HG03159 (cell line): ENCODE data around the gene OSBPL1A.

Experiments used
- ATAC-seq: cut with Tn5 transposase; IDR thresholded peaks from one replicate; pipeline ENCODE4 v1.9.1; 2021; ENCODE audit warnings: mild to moderate bottlenecking, moderate library complexity; ENCODE audit not compliant: unreplicated experiment

OSBPL1A gene

DNA sequence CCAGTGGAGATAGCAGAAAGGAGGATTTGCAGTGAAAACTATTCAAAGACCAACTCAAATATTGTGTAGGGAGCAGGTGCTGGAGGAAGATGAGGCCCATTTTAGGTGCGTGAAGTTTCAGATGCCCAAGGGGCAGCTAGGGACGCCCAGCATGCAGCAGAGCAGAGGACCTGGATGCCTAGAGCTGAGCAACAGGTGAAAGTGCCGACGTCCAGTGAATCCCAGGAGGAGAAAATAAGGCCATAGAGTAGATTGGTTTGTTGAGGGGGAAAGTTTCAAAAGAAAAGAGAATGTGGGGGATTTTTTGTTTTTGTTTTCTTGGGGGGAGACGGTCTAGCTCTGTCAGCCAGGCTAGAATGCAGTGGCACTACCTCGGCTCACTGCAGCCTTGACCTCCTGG, 53.1 kb downstream of the OSBPL1A start:
- ATAC-seq, result no peak

GRCh38 chr18:24342347-24342746, 55.3 kb downstream of the OSBPL1A start:
- no peak for ATAC-seq

GRCh38 chr18:24341361-24341760, 56.3 kb downstream of the OSBPL1A start:
- ATAC-seq, result no peak

DNA sequence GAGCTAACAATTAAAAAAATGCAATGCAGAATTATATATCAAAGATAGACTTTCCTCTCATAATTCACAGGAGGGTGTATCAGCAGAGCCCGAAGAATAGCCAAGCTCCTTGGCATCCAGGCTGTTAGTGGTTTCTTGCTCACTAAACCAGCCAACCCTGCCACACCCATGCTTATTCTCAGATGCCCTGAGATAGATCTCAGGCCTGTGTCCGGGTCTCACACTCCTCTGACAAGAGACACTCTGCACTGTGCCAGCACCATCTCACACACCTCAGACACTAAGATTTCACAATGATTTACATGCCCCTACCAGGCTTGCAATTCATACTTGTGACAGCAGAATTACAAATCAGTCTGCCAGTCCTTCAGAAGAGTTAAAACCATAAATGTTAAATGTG, 64.5 kb downstream of the OSBPL1A start:
- ATAC-seq, result no peak

GRCh38 chr18:24326211-24326610, 71.4 kb downstream of the OSBPL1A start:
- ATAC-seq, result no peak

- ATAC-seq, result no peak
Measured at GRCh38 chr18:24322584-24323136, 75.0 kb downstream of the OSBPL1A start.

- no peak for ATAC-seq
Measured at GRCh38 chr18:24321071-24321470, 76.6 kb downstream of the OSBPL1A start.

GRCh38 chr18:24319757-24320156, 77.9 kb downstream of the OSBPL1A start:
- no peak for ATAC-seq

GRCh38 chr18:24317370-24317769, 80.3 kb downstream of the OSBPL1A start:
- no peak for ATAC-seq

- no peak for ATAC-seq
Measured at GRCh38 chr18:24315170-24315569, 82.5 kb downstream of the OSBPL1A start.

DNA sequence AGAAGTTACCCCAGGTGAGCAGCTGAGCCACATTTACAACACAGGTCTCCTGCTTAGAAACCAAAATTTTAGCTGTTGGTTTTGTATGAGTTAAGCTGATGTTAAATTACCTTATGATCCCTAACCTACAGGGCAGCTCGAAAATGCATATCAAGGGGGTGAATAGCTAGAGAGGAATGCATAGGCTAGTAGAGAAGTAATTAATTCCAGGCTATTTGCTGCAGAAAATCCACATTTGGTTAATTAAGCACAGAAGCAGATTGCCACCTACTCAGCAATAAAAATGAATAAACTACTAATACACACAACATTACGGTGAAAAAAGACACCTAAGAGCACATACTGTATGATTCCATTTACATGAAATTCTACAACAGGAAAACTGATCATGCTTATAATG, 91.4 kb downstream of the OSBPL1A start:
- ATAC-seq, result no peak

- ATAC-seq, result no peak
Measured at GRCh38 chr18:24300703-24301102, 96.9 kb downstream of the OSBPL1A start.

DNA sequence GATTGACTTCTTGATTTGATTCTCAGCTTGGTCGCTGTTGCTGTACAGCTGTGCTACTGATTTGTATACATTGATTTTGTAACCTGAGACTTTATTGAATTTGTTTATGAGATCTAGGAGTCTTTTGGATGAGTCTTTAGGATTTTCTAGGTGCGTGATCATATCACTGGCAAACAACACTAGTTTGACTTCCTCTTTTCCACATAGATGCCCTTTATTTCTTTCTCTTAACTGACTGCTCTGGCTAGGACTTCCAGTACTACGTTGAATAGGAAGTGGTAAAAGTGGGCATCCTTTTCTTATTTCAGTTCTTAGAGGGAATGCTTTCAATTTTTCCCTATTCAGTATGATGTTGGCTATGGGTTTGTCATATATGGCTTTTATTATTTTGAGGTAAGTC, 101.3 kb downstream of the OSBPL1A start:
- ATAC-seq, result no peak

GRCh38 chr18:24293254-24293653, 104.4 kb downstream of the OSBPL1A start:
- no peak for ATAC-seq

GRCh38 chr18:24278591-24278990, 119.0 kb downstream of the OSBPL1A start:
- ATAC-seq, result no peak

GRCh38 chr18:24277516-24278195, 120.0 kb downstream of the OSBPL1A start:
- no peak for ATAC-seq

DNA sequence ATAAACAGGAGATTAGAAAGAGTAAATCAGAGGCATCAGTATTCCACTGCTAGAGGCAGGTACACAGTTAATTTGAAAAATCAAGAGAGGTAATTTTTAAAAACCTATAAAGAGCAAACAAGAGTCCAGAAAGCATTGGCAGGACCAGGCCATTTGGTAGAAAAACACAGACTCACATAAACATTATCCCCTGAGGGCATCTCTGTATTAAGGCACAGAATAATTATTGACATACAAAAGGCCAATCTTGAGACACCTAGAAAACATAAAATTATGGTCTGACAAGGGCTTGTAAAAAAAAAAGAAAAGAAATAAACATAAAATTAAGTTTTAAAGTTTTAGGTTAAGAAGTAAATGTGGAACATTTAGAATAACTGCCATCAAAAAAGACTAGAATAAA, 120.6 kb downstream of the OSBPL1A start:
- ATAC-seq, result no peak

- no peak for ATAC-seq
Measured at GRCh38 chr18:24274837-24275236, 122.8 kb downstream of the OSBPL1A start.

- ATAC-seq, result no peak
Measured at GRCh38 chr18:24273596-24273995, 124.0 kb downstream of the OSBPL1A start.

- no peak for ATAC-seq
Measured at GRCh38 chr18:24272229-24272525, 125.4 kb downstream of the OSBPL1A start.

DNA sequence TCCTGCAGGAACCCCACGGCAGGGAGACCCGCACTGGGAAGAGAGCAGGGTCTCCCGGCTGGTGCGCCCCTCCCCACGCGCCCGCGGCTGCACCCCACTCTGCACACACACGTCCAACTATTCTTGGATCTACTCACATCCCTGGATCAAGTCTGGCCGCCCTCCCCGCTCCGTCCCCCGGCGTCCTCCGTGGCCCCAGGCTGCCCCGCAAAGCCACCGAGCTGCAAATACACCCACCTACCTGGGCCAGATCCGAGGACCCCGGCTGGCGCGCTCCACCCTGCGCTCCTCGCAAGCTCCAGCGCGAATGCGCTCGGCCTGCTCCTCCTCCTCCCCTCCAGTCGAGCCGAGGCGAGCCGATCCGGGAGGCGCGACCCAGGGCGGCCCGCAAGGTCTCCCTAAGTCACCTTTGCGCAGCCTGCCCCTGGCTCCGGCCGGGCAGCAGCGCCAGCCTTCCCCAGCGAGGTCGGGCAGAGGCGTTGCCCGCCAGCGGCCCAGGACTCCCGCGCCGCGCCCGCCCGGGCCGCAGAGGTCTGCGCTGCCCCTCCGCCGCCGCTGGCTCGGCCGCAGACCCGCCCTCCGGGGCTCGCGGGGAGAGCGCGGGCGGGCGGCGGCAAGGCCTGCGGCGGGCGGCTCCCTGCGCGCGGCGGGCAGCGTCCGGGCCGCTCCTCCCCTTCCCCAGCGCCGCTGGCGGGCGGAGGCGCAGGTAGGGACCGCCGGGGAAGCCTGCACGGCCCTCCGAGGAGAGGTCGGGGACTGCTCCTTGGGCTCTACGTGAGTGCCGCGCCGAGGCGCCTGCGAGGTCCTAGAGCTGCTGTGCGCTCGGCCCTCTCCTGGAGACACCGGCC, 126.0 kb downstream of the OSBPL1A start:
- no peak for ATAC-seq

DNA sequence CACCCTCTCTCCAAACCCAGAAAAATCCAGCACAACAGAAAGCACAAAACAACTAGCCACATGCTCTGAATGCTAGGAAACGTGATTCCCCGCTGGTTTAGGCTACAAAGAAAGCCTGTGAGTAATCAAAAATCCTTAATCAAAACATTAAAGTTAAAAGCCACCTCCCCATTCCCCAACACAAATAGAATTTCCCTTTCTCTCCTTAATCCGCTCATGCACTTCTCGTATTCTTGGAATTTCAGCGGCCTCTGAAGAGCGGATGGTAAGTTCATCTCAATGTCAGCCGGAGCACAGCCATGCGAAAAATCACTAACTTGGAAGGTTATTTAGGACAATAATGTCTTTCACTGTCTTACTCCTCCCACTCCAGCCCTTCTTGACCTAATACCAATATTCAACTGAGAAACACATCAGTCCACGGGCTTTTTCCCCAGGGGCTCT, 126.7 kb downstream of the OSBPL1A start:
- no peak for ATAC-seq
